K562 (cell line): Measurements from ENCODE around the gene CLIP4. TPM values are rescaled to one million over a fixed set of nuclear protein-coding genes. Genes with fewer than 3 reads are reported as not detected.

Experiments
- CHD2 ChIP-seq: IDR thresholded peaks from 2 replicates; pipeline ENCODE4 v1.6.1; 2011; ENCODE audit warnings: low read depth, low read length
- DNMT1 ChIP-seq: fragments of 450-650 bp; IDR thresholded peaks from 2 replicates; pipeline ENCODE4 v1.6.1; 2016; ENCODE audit warnings: antibody characterized with exemption, mild to moderate bottlenecking
- ETV6 ChIP-seq, 3 experiments: fragments of 150-350 bp in 1 of 3; sonication (generic) in 1 of 3; formaldehyde crosslinking in 1 of 3; IDR thresholded peaks; 2 replicates each; pipeline versions ENCODE4 v1.6.1 to v1.8.0; 2014 to 2022; ENCODE audit warnings: borderline replicate concordance in 2 of 3, low read depth in 2 of 3, antibody characterized with exemption in 1 of 3, low read length in 1 of 3, mild to moderate bottlenecking in 1 of 3, missing genetic modification reagents in 1 of 3
- FOSL1 ChIP-seq: fragments of 200-800 bp; sonication (Bioruptor generic); conservative IDR thresholded peaks from 2 replicates; pipeline ENCODE4 v1.6.1; 2016; ENCODE audit warnings: missing genetic modification characterization, missing compliant biosample characterization
- JUN ChIP-seq, 2 experiments: sonication (generic) in 1 of 2; formaldehyde crosslinking in 1 of 2; IDR thresholded peaks; 2 replicates each; pipeline versions ENCODE4 v1.6.1 to v1.8.0; 2012 to 2022; ENCODE audit warnings: borderline replicate concordance in 2 of 2, mild to moderate bottlenecking in 2 of 2, improper control_type of control experiment in 1 of 2, low read depth in 1 of 2, low read length in 1 of 2, missing genetic modification reagents in 1 of 2
- JUNB ChIP-seq: fragments of 450-650 bp; formaldehyde crosslinking; conservative IDR thresholded peaks from 2 replicates; pipeline ENCODE4 v1.4.0; 2020; ENCODE audit warnings: mild to moderate bottlenecking
- NCOA1 ChIP-seq: fragments of 450-650 bp; IDR thresholded peaks from 2 replicates; pipeline ENCODE4 v1.6.1; 2016; ENCODE audit warnings: low read depth
- REST ChIP-seq, 2 experiments: fragments of 450-650 bp; formaldehyde crosslinking in 1 of 2; IDR thresholded peaks; 2 replicates each; pipeline versions ENCODE4 v1.4.0 to v1.6.1; 2014 to 2020; ENCODE audit warnings: mild to moderate bottlenecking in 2 of 2, borderline replicate concordance in 1 of 2, low read depth in 1 of 2
- TFE3 ChIP-seq: fragments of 450-650 bp; formaldehyde crosslinking; IDR thresholded peaks from 2 replicates; pipeline ENCODE4 v1.4.0; 2020; ENCODE audit warnings: mild to moderate bottlenecking, mixed read lengths
- USF1 ChIP-seq: sonication (generic); formaldehyde crosslinking; IDR thresholded peaks from 2 replicates; pipeline ENCODE4 v1.9.0; 2022; ENCODE audit warnings: mild to moderate bottlenecking, missing genetic modification reagents
- ZNF174 ChIP-seq: fragments of 250-450 bp; sonication (Bioruptor Pico); IDR thresholded peaks from 2 replicates; pipeline ENCODE4 v1.4.0; 2020; ENCODE audit warnings: mild to moderate bottlenecking
- ZNF740 ChIP-seq, 3 experiments: fragments of 200-800 bp in 1 of 3; sonication (Bioruptor generic) in 1 of 3; sonication (generic) in 1 of 3; formaldehyde crosslinking in 1 of 3; IDR thresholded peaks; 2 replicates each; pipeline versions ENCODE4 v1.6.1 to v1.8.0; 2016 to 2022; ENCODE audit warnings: mild to moderate bottlenecking in 2 of 3, missing compliant biosample characterization in 2 of 3, missing genetic modification characterization in 2 of 3, missing genetic modification reagents in 1 of 3
- polyA plus RNA-seq, 8 experiments: library from polyadenylated mRNA; depleted of rRNA in 4 of 8; stranded (reverse) in 5 of 8; unstranded in 3 of 8; fragments of >200 nt; fragmentation: Nextera tagmentation in 2 of 8; fragmentation: Illumina TruSeq in 1 of 8; extraction: Ambion mirVana in 2 of 8; extraction: Trizol in 1 of 8; gene quantifications; 2 replicates each; pipeline versions ENCODE4 v1.2.1 to v1.2.3, GENCODE V29; 2011 to 2014; ENCODE audit warnings: inconsistent platforms in 1 of 8, missing spikeins in 1 of 8
- total RNA-seq, 7 experiments: library from RNA; depleted of rRNA in 6 of 7; stranded (reverse); fragments of >200 nt in 6 of 7; fragmentation: Illumina TruSeq in 2 of 7; extraction: Trizol in 2 of 7; gene quantifications; 2 replicates each; pipeline versions ENCODE4 v1.2.1 to v1.2.3, GENCODE V29; 2011 to 2021; ENCODE audit warnings: low replicate concordance in 1 of 7

Gene CLIP4
- total and polyA plus RNA-seq, 9 of the 15 experiments (the other 6 are each of a cell fraction or from before 2014, with no cell fraction given), result 0.03 to 0.38 (median 0.13) TPM; not detected in 5

GRCh38 chr2:29113027-29113686 is 2.1 kb upstream of the CLIP4 start (continued):
- TF ChIP-seq REST (IDR thresholded peaks at IDR 0.05; ENCODE audit: borderline replicate concordance) (no peak), REST (CRISPR knock-in tag; IDR thresholded peaks at IDR 0.05; ENCODE audit: low read depth) (no peak), ZNF740 (CRISPR knock-in tag; IDR thresholded peaks at IDR 0.05) (no peak), ZNF740 (tag; IDR thresholded peaks at IDR 0.05) (no peak), JUNB (no peak), ETV6 (IDR thresholded peaks at IDR 0.05; ENCODE audit: borderline replicate concordance in 1 of 2, low read depth in 2 of 2, low read length in 1 of 2) (no peak), ETV6 (CRISPR knock-in tag; IDR thresholded peaks at IDR 0.05; ENCODE audit: borderline replicate concordance) (no peak), TFE3 (peak; percentile 6; the same call in 1 of the 2 replicates), NCOA1 (no peak), DNMT1 (no peak), ZNF174 (CRISPR knock-in tag) (no peak), FOSL1 (tag) (0 out of 2 replicates have a peak, but pooled peaks have one; percentile 25), JUN (IDR thresholded peaks at IDR 0.05; ENCODE audit: borderline replicate concordance, low read depth, low read length) (no peak), JUN (CRISPR knock-in tag; IDR thresholded peaks at IDR 0.05; ENCODE audit: borderline replicate concordance) (no peak), CHD2 (no peak), USF1 (CRISPR knock-in tag) (no peak)
